GM23338 (cell line): ENCODE results near the gene CRYBB2. TPM values are rescaled to one million over a fixed set of nuclear protein-coding genes. Genes with fewer than 3 reads are reported as not detected.

Experiments
- ATAC-seq: fragments of 200-7000 bp; cut with Tn5 transposase; 3 replicates; pipeline ENCODE4 v1.9.1; 2020
- DNase-seq: peaks from one replicate; pipeline ENCODE4 v3.0.0-alpha.2; 2015; ENCODE audit warnings: low spot score
- H2AFZ ChIP-seq: fragments of 200-600 bp; sonication (generic); 2 replicates; pipeline ENCODE4 v1.8.0; 2016; ENCODE audit warnings: antibody characterized with exemption, mild to moderate bottlenecking, moderate library complexity
- H3F3A ChIP-seq: fragments of 200-600 bp; sonication (generic); replicated peaks from 2 replicates; pipeline ENCODE4 v1.8.0; 2017; ENCODE audit warnings: antibody characterized with exemption, mixed run types, low read depth
- H3K27ac ChIP-seq: fragments of 200-600 bp; sonication (generic); 2 replicates; pipeline ENCODE4 v1.6.1; 2016; ENCODE audit warnings: low read depth
- H3K27me3 ChIP-seq: fragments of 200-600 bp; sonication (generic); 2 replicates; pipeline ENCODE4 v1.8.0; 2016; ENCODE audit warnings: mild to moderate bottlenecking, mixed run types, moderate library complexity; ENCODE audit not compliant: insufficient read depth
- H3K36me3 ChIP-seq: fragments of 200-600 bp; sonication (generic); 2 replicates; pipeline ENCODE4 v1.8.0; 2016; ENCODE audit warnings: mild to moderate bottlenecking; ENCODE audit not compliant: insufficient read depth
- H3K4me1 ChIP-seq: fragments of 200-600 bp; sonication (generic); 2 replicates; pipeline ENCODE4 v1.8.0; 2016; ENCODE audit warnings: mild to moderate bottlenecking, moderate library complexity; ENCODE audit not compliant: insufficient read depth
- H3K4me2 ChIP-seq: fragments of 200-600 bp; sonication (generic); 2 replicates; pipeline ENCODE4 v1.7.1; 2017; ENCODE audit warnings: mixed run types
- H3K4me3 ChIP-seq: fragments of 200-600 bp; sonication (generic); 2 replicates; pipeline ENCODE4 v1.6.1; 2016; ENCODE audit warnings: mixed run types
- H3K79me2 ChIP-seq: fragments of 200-600 bp; sonication (generic); replicated peaks from 2 replicates; pipeline ENCODE4 v1.8.0; 2017; ENCODE audit warnings: mild to moderate bottlenecking; ENCODE audit not compliant: insufficient read depth
- H3K9me2 ChIP-seq: fragments of 200-600 bp; sonication (generic); 2 replicates; pipeline ENCODE4 v1.8.0; 2017; ENCODE audit not compliant: insufficient read depth
- H4K20me1 ChIP-seq: fragments of 200-600 bp; sonication (generic); replicated peaks from 2 replicates; pipeline ENCODE4 v1.8.0; 2017; ENCODE audit warnings: mild to moderate bottlenecking; ENCODE audit not compliant: insufficient read depth
- H3K27ac Mint-ChIP-seq: 2 replicates; pipeline ENCODE4 v1.8.0; 2020; ENCODE audit warnings: inconsistent platforms, mild to moderate bottlenecking, moderate library complexity, mixed read lengths
- H3K27me3 Mint-ChIP-seq: 3 replicates; pipeline ENCODE4 v1.8.0; 2022; ENCODE audit warnings: low read depth, mild to moderate bottlenecking, moderate library complexity, mixed read lengths, inconsistent platforms; ENCODE audit not compliant: insufficient read depth, poor library complexity
- H3K36me3 Mint-ChIP-seq: 3 replicates; pipeline ENCODE4 v1.8.0; 2021; ENCODE audit warnings: low read depth, mild to moderate bottlenecking, inconsistent platforms, moderate library complexity, mixed read lengths
- H3K4me1 Mint-ChIP-seq: 3 replicates; pipeline ENCODE4 v1.8.0; 2020; ENCODE audit warnings: mild to moderate bottlenecking, inconsistent platforms, mixed read lengths
- H3K4me3 Mint-ChIP-seq: 3 replicates; pipeline ENCODE4 v1.8.0; 2021; ENCODE audit warnings: moderate library complexity, mild to moderate bottlenecking, inconsistent platforms, mixed read lengths
- H3K9me3 Mint-ChIP-seq: 3 replicates; pipeline ENCODE4 v1.8.0; 2020; ENCODE audit warnings: moderate library complexity, mild to moderate bottlenecking, inconsistent platforms, mixed read lengths
- CREB1 ChIP-seq: fragments of 250-450 bp; sonication (Bioruptor Pico); IDR thresholded peaks from 2 replicates; pipeline ENCODE4 v1.5.0; 2020; ENCODE audit warnings: low read depth, mild to moderate bottlenecking, moderate library complexity
- CTCF ChIP-seq, 2 experiments: fragments of 200-600 bp in 1 of 2; sonication (generic) in 1 of 2; conservative IDR thresholded peaks; 2 replicates each; pipeline versions ENCODE4 v1.5.1 to v1.6.1; 2016 to 2017; ENCODE audit warnings: antibody characterized with exemption in 2 of 2, low read depth in 2 of 2, mild to moderate bottlenecking in 2 of 2, moderate library complexity in 1 of 2
- ETS1 ChIP-seq: IDR thresholded peaks from 2 replicates; pipeline ENCODE4 v1.6.1; 2016; ENCODE audit warnings: antibody characterized with exemption
- JUNB ChIP-seq: IDR thresholded peaks from one replicate; pipeline ENCODE4 v1.6.1; 2016; ENCODE audit warnings: antibody characterized with exemption; ENCODE audit not compliant: unreplicated experiment
- REST ChIP-seq: IDR thresholded peaks from one replicate; pipeline ENCODE4 v1.6.1; 2018; ENCODE audit warnings: antibody characterized with exemption; ENCODE audit not compliant: unreplicated experiment
- STAT1 ChIP-seq: IDR thresholded peaks from one replicate; pipeline ENCODE4 v1.6.1; 2016; ENCODE audit warnings: antibody characterized with exemption; ENCODE audit not compliant: unreplicated experiment
- ZNF114 ChIP-seq: fragments of 250-450 bp; sonication (Bioruptor Pico); IDR thresholded peaks from 2 replicates; pipeline ENCODE4 v1.5.0; 2020; ENCODE audit warnings: mild to moderate bottlenecking, moderate library complexity
- ZNF462 ChIP-seq: fragments of 250-450 bp; sonication (Bioruptor Pico); IDR thresholded peaks from 2 replicates; pipeline ENCODE4 v1.5.0; 2020; ENCODE audit warnings: mild to moderate bottlenecking, moderate library complexity
- polyA plus RNA-seq: library from polyadenylated mRNA; unstranded; fragments of >200 nt; fragmentation: Nextera tagmentation; extraction: Ambion mirVana; gene quantifications from 2 replicates; pipeline ENCODE4 v1.2.1, GENCODE V29; 2016
- total RNA-seq: library from RNA; depleted of rRNA; stranded (reverse); fragments of >200 nt; shearing (Covaris generic); gene quantifications from 2 replicates; pipeline ENCODE4 v1.2.3, GENCODE V29; 2014

Gene CRYBB2
- total and polyA plus RNA-seq, 2 experiments from 2014 or later, result 0.26 to 1.0 TPM

DNA sequence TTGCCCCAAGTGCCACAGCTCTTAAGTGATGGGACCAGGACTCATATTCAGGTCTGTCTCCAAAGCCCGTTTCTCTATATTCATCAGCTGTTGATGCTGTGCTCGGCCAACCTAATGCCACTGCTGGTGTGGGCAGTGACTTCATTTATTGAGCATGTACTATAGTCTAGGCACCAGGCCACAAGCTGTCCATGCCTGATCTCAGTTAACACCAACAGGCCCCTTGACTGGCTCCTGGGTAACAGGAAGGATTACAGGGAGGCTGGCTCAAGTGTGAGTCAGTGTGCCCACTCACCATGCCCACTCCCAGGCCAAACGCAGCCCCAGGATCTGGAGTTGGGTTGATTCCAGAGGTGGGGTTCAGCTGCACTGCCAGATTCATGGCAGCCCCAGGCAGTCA, 8.6 kb upstream of the CRYBB2 start:
- H3K27me3 ChIP-seq, result no peaks in the 10 kb centered on the region
- H3K9me2 ChIP-seq, result no peaks in the 10 kb centered on the region
- no peak overlapping the region for H3K4me3 ChIP-seq
- no peak for ATAC-seq
- no peaks in the 10 kb centered on the region for H3F3A ChIP-seq
- H3K79me2 ChIP-seq, result no peaks in the 10 kb centered on the region
- TF ChIP-seq CREB1 (CRISPR knock-in tag) (no peak), JUNB (no peak), STAT1 (no peak), CTCF (conservative IDR thresholded peaks at IDR 0.05; ENCODE audit: low read depth in 2 of 2) (no peak), ZNF114 (CRISPR knock-in tag) (no peak), ETS1 (no peak), ZNF462 (CRISPR knock-in tag) (no peak), REST (no peak)
- H3K4me2 ChIP-seq, result no peak overlapping the region
- Mint-ChIP-seq H3K9me3 (peaks cover 13% of the 10 kb centered on the region), H3K36me3 (0 out of 3 replicates have a peak, but pooled peaks cover 4% of the 10 kb centered on the region), H3K4me1 (no peaks in the 10 kb centered on the region), H3K27me3 (no peaks in the 10 kb centered on the region), H3K27ac (no peak overlapping the region), H3K4me3 (no peak overlapping the region)
- H2AFZ ChIP-seq, result no peak overlapping the region
- no peaks in the 10 kb centered on the region for H3K4me1 ChIP-seq
- no peaks in the 10 kb centered on the region for H4K20me1 ChIP-seq
- DNase-seq, result no peak
- no peak overlapping the region for H3K27ac ChIP-seq
- no peaks in the 10 kb centered on the region for H3K36me3 ChIP-seq
